ENCODE data around the gene LIPC. TPM values are rescaled to one million over a fixed set of nuclear protein-coding genes. Genes with fewer than 3 reads are reported as not detected.

LIPC gene
- total and polyA plus RNA-seq, 7 experiments from 2014 or later, result 0.46 to 5.1 (median 0.77) TPM

DNA sequence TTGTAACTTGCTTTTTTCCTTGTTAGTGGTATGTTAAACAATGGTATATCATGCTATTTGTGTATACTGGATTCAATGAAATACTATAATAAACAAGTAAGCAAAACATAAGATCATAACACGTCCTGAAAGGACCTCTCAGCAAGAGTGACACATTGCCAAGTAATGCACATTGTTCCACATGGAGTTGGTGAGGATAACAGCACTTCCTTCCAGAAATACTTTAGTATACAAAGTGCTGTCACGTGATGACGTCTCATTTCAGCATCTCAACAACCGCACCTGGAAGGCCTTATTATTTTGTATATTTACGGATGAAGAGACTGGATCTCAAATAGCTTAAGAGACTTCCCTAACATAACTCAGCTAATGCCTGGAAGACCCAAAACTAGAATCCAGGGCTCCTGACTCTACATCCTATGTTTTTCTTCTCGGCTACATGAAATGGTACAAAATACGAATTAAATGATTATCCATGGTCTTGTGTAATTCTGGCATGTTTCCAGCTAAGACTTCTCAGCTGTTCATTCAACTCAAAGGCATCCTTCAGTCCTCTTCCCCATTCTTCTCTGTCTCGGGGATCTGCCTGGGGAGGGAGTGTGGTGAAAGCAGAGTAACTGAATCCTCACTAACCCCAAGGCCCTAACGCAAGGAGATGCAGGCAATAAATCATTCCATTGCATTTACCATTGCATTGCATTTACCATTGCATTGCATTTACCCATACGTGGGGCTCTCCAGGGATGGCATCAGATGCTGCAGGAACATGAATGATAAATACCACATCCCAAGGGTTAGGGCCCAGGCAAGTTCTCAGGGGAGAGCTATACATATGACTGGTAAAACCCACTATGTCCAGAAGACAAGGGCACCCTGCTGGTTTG, 79.2 kb downstream of the LIPC start:
- H3K27ac Mint-ChIP-seq, result peak overlapping the region in 1 of 9 donors; percentile 39

DNA sequence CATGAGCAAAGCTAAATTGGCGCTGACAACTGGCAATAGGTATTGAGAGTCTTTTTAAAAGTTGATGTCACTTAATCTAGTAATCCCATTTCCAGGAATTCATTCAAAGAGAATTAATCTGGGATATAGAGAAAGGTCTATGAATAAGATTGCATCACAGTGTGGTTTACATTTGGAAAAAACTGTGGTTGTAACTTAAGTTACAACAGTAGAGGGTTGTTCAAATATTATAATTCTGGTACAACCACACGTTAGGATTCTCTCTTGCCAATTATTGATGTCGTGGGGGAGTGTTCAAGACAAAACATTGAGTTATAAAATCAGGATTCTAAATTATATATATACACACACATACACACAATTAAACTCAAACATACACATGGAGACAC, 79.8 kb downstream of the LIPC start:
- Histone ChIP-seq H3K4me1 (ENCODE audit: control insufficient read depth in 2 of 2, insufficient read depth in 2 of 2, low read length in 2 of 2) (peaks cover 0 to 15% of the 10 kb centered on the region in 2 donors), H3K27me3 (ENCODE audit: control insufficient read depth in 2 of 2, insufficient read depth in 2 of 2, low read length in 2 of 2) (no peaks in the 10 kb centered on the region), H3K4me3 (ENCODE audit: low read length) (no peak overlapping the region), H3K27ac (ENCODE audit: low read depth, low read length) (no peak overlapping the region), H3K9me3 (ENCODE audit: control insufficient read depth in 2 of 3, low read length in 3 of 3) (no peaks in the 10 kb centered on the region), H3K36me3 (ENCODE audit: control insufficient read depth in 2 of 3, insufficient read depth in 3 of 3, low read length in 3 of 3) (no peaks in the 10 kb centered on the region)
- Mint-ChIP-seq H3K36me3 (peaks cover 0 to 34% (median 2%) of the 10 kb centered on the region in 5 donors), H3K27me3 (no peaks in the 10 kb centered on the region), H3K4me3 (no peak overlapping the region), H3K27ac (no peak overlapping the region), H3K4me1 (peaks cover 15 to 44% (median 31%) of the 10 kb centered on the region in 7 donors), H3K9me3 (peaks cover 0 to 10% (median 0%) of the 10 kb centered on the region in 11 donors)
- intact Hi-C loops (cut with micrococcal nuclease), result no loop called here
- ChIA-PET CTCF (interaction anchor here (0.6 kb wide), 1 partner anchor 13 kb away, joined by 4 read pairs; no protein-coding TSS in a partner anchor), POLR2A (no interaction called here)
- ATAC-seq (no peak), DNase-seq (no peak)

More for the DNA sequence above, 79.2 kb downstream of the LIPC start:
- no peak overlapping the region for H3K4me3 ChIP-seq (ENCODE audit: low read length)
- intact Hi-C loops (cut with micrococcal nuclease), result no loop called here
- peaks cover 0 to 35% (median 3%) of the 10 kb centered on the region in 5 donors for H3K36me3 Mint-ChIP-seq
- H3K9me3 ChIP-seq (ENCODE audit: control insufficient read depth in 2 of 3, low read length in 3 of 3), result no peaks in the 10 kb centered on the region
- no peaks in the 10 kb centered on the region for H3K36me3 ChIP-seq (ENCODE audit: control insufficient read depth in 2 of 3, insufficient read depth in 3 of 3, low read length in 3 of 3)
- DNase-seq (no peak), ATAC-seq (no peak)
- CTCF ChIA-PET, result interaction anchor here (0.6 to 0.8 kb wide), 2 partner anchors 12 kb away, joined by 4 read pairs; no protein-coding TSS in a partner anchor
- peaks cover 0 to 21% of the 10 kb centered on the region in 2 donors for H3K4me1 ChIP-seq (ENCODE audit: control insufficient read depth in 2 of 2, insufficient read depth in 2 of 2, low read length in 2 of 2)
- H3K27me3 Mint-ChIP-seq, result no peaks in the 10 kb centered on the region
- no peaks in the 10 kb centered on the region for H3K27me3 ChIP-seq (ENCODE audit: control insufficient read depth in 2 of 2, insufficient read depth in 2 of 2, low read length in 2 of 2)
- H3K4me1 Mint-ChIP-seq, result peaks cover 16 to 44% (median 31%) of the 10 kb centered on the region in 7 donors
- no peak overlapping the region for H3K27ac ChIP-seq (ENCODE audit: low read depth, low read length)
- H3K9me3 Mint-ChIP-seq, result peaks cover 0 to 10% (median 0%) of the 10 kb centered on the region in 11 donors
- no peak overlapping the region for H3K4me3 Mint-ChIP-seq
- POLR2A ChIA-PET, result no interaction called here

- H3K9me3 Mint-ChIP-seq, result peaks cover 0 to 15% (median 2%) of the 10 kb centered on the region in 11 donors
- H3K4me1 Mint-ChIP-seq, result peaks cover 15 to 48% (median 35%) of the 10 kb centered on the region in 7 donors
- DNase-seq (no peak), ATAC-seq (no peak)
- no peaks in the 10 kb centered on the region for H3K27me3 ChIP-seq (ENCODE audit: control insufficient read depth in 2 of 2, insufficient read depth in 2 of 2, low read length in 2 of 2)
- no peak overlapping the region for H3K27ac ChIP-seq (ENCODE audit: low read depth, low read length)
- H3K36me3 ChIP-seq (ENCODE audit: control insufficient read depth in 2 of 3, insufficient read depth in 3 of 3, low read length in 3 of 3), result no peaks in the 10 kb centered on the region
- H3K4me1 ChIP-seq (ENCODE audit: control insufficient read depth in 2 of 2, insufficient read depth in 2 of 2, low read length in 2 of 2), result peaks cover 0 to 21% of the 10 kb centered on the region in 2 donors
- peaks cover 0 to 30% (median 0%) of the 10 kb centered on the region in 5 donors for H3K36me3 Mint-ChIP-seq
- H3K27ac Mint-ChIP-seq, result peak overlapping the region in 1 of 9 donors; percentile 56
- H3K27me3 Mint-ChIP-seq, result no peaks in the 10 kb centered on the region
- no peaks in the 10 kb centered on the region for H3K9me3 ChIP-seq (ENCODE audit: control insufficient read depth in 2 of 3, low read length in 3 of 3)
- ChIA-PET CTCF (no interaction called here), POLR2A (no interaction called here)
- H3K4me3 Mint-ChIP-seq, result no peak overlapping the region
- H3K4me3 ChIP-seq (ENCODE audit: low read length), result no peak overlapping the region
- intact Hi-C loops (cut with micrococcal nuclease), result no loop called here
Observed at GRCh38 chr15:58512522-58512921, 80.7 kb downstream of the LIPC start.

DNA sequence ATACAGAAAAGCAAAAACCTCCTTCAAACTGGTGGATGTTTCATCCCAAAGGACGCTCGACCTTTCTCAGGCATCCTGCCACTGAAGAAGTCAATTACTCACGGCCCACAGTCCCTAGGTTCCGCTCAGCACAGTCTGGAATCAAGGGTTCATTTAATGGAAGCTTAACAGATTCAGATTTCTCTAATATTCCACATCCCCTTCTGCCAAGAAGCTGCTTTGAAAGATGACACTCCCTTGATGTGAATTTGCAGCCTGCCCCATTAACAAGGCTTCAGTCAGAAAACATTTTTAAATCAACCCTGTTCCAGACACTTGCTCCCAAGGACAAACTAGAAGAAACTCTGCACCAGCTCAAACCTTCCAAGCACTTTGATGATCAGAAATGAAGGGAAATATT, 81.2 kb downstream of the LIPC start:
- H3K4me3 ChIP-seq (ENCODE audit: low read length), result no peak overlapping the region
- intact Hi-C loops (cut with micrococcal nuclease), result no loop called here
- H3K27me3 Mint-ChIP-seq, result no peaks in the 10 kb centered on the region
- no peak overlapping the region for H3K4me3 Mint-ChIP-seq
- peaks cover 19 to 53% (median 38%) of the 10 kb centered on the region in 7 donors for H3K4me1 Mint-ChIP-seq
- DNase-seq, result no peak
- peaks cover 0 to 25% (median 0%) of the 10 kb centered on the region in 5 donors for H3K36me3 Mint-ChIP-seq
- H3K9me3 Mint-ChIP-seq, result peaks cover 0 to 15% (median 2%) of the 10 kb centered on the region in 11 donors
- CTCF ChIA-PET, result no interaction called here
- H3K27ac ChIP-seq (ENCODE audit: low read depth, low read length), result no peak overlapping the region
- H3K36me3 ChIP-seq (ENCODE audit: control insufficient read depth in 2 of 3, insufficient read depth in 3 of 3, low read length in 3 of 3), result no peaks in the 10 kb centered on the region
- peak overlapping the region in 2 of 9 donors; percentile 67 to 74 for H3K27ac Mint-ChIP-seq
- H3K9me3 ChIP-seq (ENCODE audit: control insufficient read depth in 2 of 3, low read length in 3 of 3), result no peaks in the 10 kb centered on the region
- POLR2A ChIA-PET, result no interaction called here
- H3K4me1 ChIP-seq (ENCODE audit: control insufficient read depth in 2 of 2, insufficient read depth in 2 of 2, low read length in 2 of 2), result peaks cover 0 to 25% of the 10 kb centered on the region in 2 donors
- ATAC-seq, result no peak
- H3K27me3 ChIP-seq (ENCODE audit: control insufficient read depth in 2 of 2, insufficient read depth in 2 of 2, low read length in 2 of 2), result no peaks in the 10 kb centered on the region

DNA sequence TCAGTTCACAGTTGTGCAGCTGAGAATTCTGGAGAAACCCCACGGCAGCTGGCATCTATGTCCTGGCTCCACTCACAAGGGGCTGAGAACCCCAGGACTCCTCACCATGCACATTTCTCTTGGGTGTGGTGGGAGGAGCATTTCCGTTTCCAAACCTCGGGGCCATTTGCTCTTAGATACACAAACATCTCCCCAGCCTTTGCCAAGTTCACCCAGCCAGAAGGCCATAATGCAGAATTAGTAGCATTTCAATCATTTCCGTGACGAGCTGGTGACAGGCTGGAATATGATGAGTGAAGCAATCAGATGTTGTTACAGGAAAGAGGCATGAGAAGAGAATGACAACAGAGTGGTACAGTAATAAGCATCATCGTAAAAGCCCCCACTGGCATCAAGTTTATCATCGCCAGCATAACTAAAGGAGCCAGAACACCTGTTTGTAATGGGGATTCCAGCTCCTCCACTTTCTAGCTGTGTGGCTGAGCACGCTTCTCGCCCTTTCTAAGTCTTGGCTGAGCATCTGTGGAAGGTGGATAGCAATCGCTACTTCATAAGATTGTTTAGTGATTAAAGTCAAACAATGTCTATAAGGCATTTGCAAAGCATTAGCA, 82.0 kb downstream of the LIPC start:
- no peak overlapping the region for H3K4me3 Mint-ChIP-seq
- ATAC-seq, result no peak
- no peak for DNase-seq
- CTCF ChIA-PET, result no interaction called here
- peak overlapping the region in 1 of 9 donors; percentile 74 for H3K27ac Mint-ChIP-seq
- H3K27me3 ChIP-seq (ENCODE audit: control insufficient read depth in 2 of 2, insufficient read depth in 2 of 2, low read length in 2 of 2), result no peaks in the 10 kb centered on the region
- peaks cover 0 to 23% (median 0%) of the 10 kb centered on the region in 5 donors for H3K36me3 Mint-ChIP-seq
- POLR2A ChIA-PET, result no interaction called here
- H3K4me1 Mint-ChIP-seq, result peaks cover 28 to 56% (median 46%) of the 10 kb centered on the region in 7 donors
- H3K36me3 ChIP-seq (ENCODE audit: control insufficient read depth in 2 of 3, insufficient read depth in 3 of 3, low read length in 3 of 3), result no peaks in the 10 kb centered on the region
- no peaks in the 10 kb centered on the region for H3K9me3 ChIP-seq (ENCODE audit: control insufficient read depth in 2 of 3, low read length in 3 of 3)
- peaks cover 0 to 34% of the 10 kb centered on the region in 2 donors for H3K4me1 ChIP-seq (ENCODE audit: control insufficient read depth in 2 of 2, insufficient read depth in 2 of 2, low read length in 2 of 2)
- no peak overlapping the region for H3K27ac ChIP-seq (ENCODE audit: low read depth, low read length)
- no peak overlapping the region for H3K4me3 ChIP-seq (ENCODE audit: low read length)
- intact Hi-C loops (cut with micrococcal nuclease), result no loop called here
- H3K27me3 Mint-ChIP-seq, result no peaks in the 10 kb centered on the region
- peaks cover 0 to 15% (median 2%) of the 10 kb centered on the region in 11 donors for H3K9me3 Mint-ChIP-seq

DNA sequence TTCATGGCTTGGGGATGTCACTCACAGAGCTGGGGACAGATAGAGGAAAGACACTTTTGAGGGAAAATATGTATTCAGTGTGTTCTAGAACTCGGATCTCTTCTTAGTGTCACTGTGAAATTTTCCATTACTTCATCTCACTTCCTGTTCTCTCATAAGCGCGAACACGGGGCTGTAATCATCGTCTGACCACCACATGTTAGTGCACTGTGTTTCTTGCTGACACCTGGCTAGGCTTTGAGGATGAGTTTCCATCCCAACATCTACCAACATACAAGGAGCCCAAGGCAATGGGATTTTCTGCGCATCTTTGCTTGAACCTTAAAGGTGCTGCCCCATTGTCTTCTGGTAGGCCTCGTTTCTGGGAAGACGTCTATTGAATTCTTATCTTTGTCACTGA, 84.0 kb downstream of the LIPC start:
- Mint-ChIP-seq H3K4me3 (peak overlapping the region; percentile 0 to 77 (median 50)), H3K27ac (peak overlapping the region; percentile 52 to 95 (median 85)), H3K9me3 (peaks cover 0 to 15% (median 2%) of the 10 kb centered on the region in 11 donors), H3K27me3 (no peaks in the 10 kb centered on the region), H3K4me1 (peaks cover 44 to 73% (median 64%) of the 10 kb centered on the region in 7 donors), H3K36me3 (peaks cover 0 to 23% (median 0%) of the 10 kb centered on the region in 5 donors)
- no peaks in the 10 kb centered on the region for H3K36me3 ChIP-seq (ENCODE audit: control insufficient read depth in 2 of 3, insufficient read depth in 3 of 3, low read length in 3 of 3)
- intact Hi-C loops (cut with micrococcal nuclease), result loop anchor here (2.0 to 5.0 kb wide), 4 partner anchors 31 to 289 kb away; partner anchors contain the start of gene ADAM10 (in 1 of the 2)
- CTCF ChIA-PET, result interaction anchor here (0.6 kb wide), 2 partner anchors 130 to 295 kb away, joined by 3 to 4 read pairs; no protein-coding TSS in a partner anchor
- peaks cover 0 to 42% of the 10 kb centered on the region in 2 donors for H3K4me1 ChIP-seq (ENCODE audit: control insufficient read depth in 2 of 2, insufficient read depth in 2 of 2, low read length in 2 of 2)
- H3K9me3 ChIP-seq (ENCODE audit: control insufficient read depth in 2 of 3, low read length in 3 of 3), result no peaks in the 10 kb centered on the region
- H3K27ac ChIP-seq (ENCODE audit: low read depth, low read length), result no peak overlapping the region
- no peaks in the 10 kb centered on the region for H3K27me3 ChIP-seq (ENCODE audit: control insufficient read depth in 2 of 2, insufficient read depth in 2 of 2, low read length in 2 of 2)
- ATAC-seq (no peak), DNase-seq (peak in 3 of 9 donors; percentile 12 to 38 (median 32))
- POLR2A ChIA-PET, result no interaction called here
- H3K4me3 ChIP-seq (ENCODE audit: low read length), result no peak overlapping the region

All from naive thymus-derived CD4-positive, alpha-beta T cell (primary cell).